ENCODE results near the gene ARAP3.

ARAP3 gene

GRCh38 chr5:141608046-141608445, 74.0 kb downstream of the ARAP3 start:
- no peak for DNase-seq (ENCODE audit: low read depth)
- TF ChIP-seq, protein P1, sequence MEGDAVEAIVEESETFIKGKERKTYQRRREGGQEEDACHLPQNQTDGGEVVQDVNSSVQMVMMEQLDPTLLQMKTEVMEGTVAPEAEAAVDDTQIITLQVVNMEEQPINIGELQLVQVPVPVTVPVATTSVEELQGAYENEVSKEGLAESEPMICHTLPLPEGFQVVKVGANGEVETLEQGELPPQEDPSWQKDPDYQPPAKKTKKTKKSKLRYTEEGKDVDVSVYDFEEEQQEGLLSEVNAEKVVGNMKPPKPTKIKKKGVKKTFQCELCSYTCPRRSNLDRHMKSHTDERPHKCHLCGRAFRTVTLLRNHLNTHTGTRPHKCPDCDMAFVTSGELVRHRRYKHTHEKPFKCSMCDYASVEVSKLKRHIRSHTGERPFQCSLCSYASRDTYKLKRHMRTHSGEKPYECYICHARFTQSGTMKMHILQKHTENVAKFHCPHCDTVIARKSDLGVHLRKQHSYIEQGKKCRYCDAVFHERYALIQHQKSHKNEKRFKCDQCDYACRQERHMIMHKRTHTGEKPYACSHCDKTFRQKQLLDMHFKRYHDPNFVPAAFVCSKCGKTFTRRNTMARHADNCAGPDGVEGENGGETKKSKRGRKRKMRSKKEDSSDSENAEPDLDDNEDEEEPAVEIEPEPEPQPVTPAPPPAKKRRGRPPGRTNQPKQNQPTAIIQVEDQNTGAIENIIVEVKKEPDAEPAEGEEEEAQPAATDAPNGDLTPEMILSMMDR (IDR thresholded peaks at IDR 0.05; ENCODE audit: low read depth, low read length, missing control alignments) = no peak
- in situ Hi-C loops (cut with HindIII; ENCODE audit: low sequenced_read_pairs) = no loop called here
- no peak overlapping the region for H3K4me3 ChIP-seq (ENCODE audit: low read depth, low read length)

GRCh38 chr5:141605523-141606277, 76.3 kb downstream of the ARAP3 start:
- TF ChIP-seq, protein P1 (IDR thresholded peaks at IDR 0.05; ENCODE audit: low read depth, low read length, missing control alignments) = no peak
- no peak overlapping the region for H3K4me3 ChIP-seq (ENCODE audit: low read depth, low read length)
- in situ Hi-C loops (cut with HindIII; ENCODE audit: low sequenced_read_pairs) = no loop called here
- no peak for DNase-seq (ENCODE audit: low read depth)

- peak; percentile 24 for DNase-seq (ENCODE audit: low read depth)
- in situ Hi-C loops (cut with HindIII; ENCODE audit: low sequenced_read_pairs) = no loop called here
- no peak overlapping the region for H3K4me3 ChIP-seq (ENCODE audit: low read depth, low read length)
- TF ChIP-seq, protein P1 (IDR thresholded peaks at IDR 0.05; ENCODE audit: low read depth, low read length, missing control alignments) = no peak
Measured at GRCh38 chr5:141603923-141604717, 77.9 kb downstream of the ARAP3 start.

All from astrocyte of the cerebellum (primary cell).